Endodermal cell (in vitro differentiated cells): Measurements from ENCODE around the gene ANKLE2. TPM values are rescaled to one million over a fixed set of nuclear protein-coding genes. Genes with fewer than 3 reads are reported as not detected.

Experiments used
- DNase-seq: peaks from one replicate; pipeline ENCODE4 v3.0.0-alpha.2; 2017
- H3K27ac ChIP-seq: 2 replicates; pipeline ENCODE4 v1.5.1; 2013; ENCODE audit warnings: mild to moderate bottlenecking, low read depth, low read length, moderate library complexity
- H3K27me3 ChIP-seq: 2 replicates; pipeline ENCODE4 v1.6.1; 2013; ENCODE audit warnings: mild to moderate bottlenecking, low read length, moderate library complexity; ENCODE audit not compliant: insufficient read depth, control insufficient read depth, poor library complexity, severe bottlenecking
- H3K36me3 ChIP-seq: 2 replicates; pipeline ENCODE4 v1.7.0; 2013; ENCODE audit warnings: mild to moderate bottlenecking, low read length, moderate library complexity; ENCODE audit not compliant: control insufficient read depth, insufficient read depth
- H3K4me1 ChIP-seq: one replicate; pipeline ENCODE4 v1.7.0; 2013; ENCODE audit warnings: low read length; ENCODE audit not compliant: control insufficient read depth, insufficient read depth
- H3K4me3 ChIP-seq: 2 replicates; pipeline ENCODE4 v1.5.1; 2013; ENCODE audit warnings: mild to moderate bottlenecking, low read length, moderate library complexity
- H3K9ac ChIP-seq: 2 replicates; pipeline ENCODE4 v1.6.1; 2013; ENCODE audit warnings: mild to moderate bottlenecking, low read length, moderate library complexity; ENCODE audit not compliant: poor library complexity, severe bottlenecking; ENCODE audit errors: extremely low read depth
- H3K9me3 ChIP-seq: 2 replicates; pipeline ENCODE4 v1.6.1; 2013; ENCODE audit warnings: mild to moderate bottlenecking, low read length, moderate library complexity; ENCODE audit not compliant: control insufficient read depth
- H3K27ac Mint-ChIP-seq: 2 replicates; pipeline ENCODE4 v1.8.0; 2020; ENCODE audit warnings: mixed read lengths
- H3K27me3 Mint-ChIP-seq: 2 replicates; pipeline ENCODE4 v1.8.0; 2021; ENCODE audit warnings: mild to moderate bottlenecking, mixed read lengths; ENCODE audit not compliant: insufficient read depth
- H3K36me3 Mint-ChIP-seq: 2 replicates; pipeline ENCODE4 v1.8.0; 2020; ENCODE audit warnings: low read depth, mixed read lengths
- H3K4me1 Mint-ChIP-seq: 2 replicates; pipeline ENCODE4 v1.8.0; 2020; ENCODE audit warnings: mixed read lengths
- H3K4me3 Mint-ChIP-seq: 2 replicates; pipeline ENCODE4 v1.8.0; 2020; ENCODE audit warnings: mild to moderate bottlenecking, moderate library complexity, mixed read lengths
- H3K9me3 Mint-ChIP-seq: 2 replicates; pipeline ENCODE4 v1.8.0; 2020; ENCODE audit warnings: mild to moderate bottlenecking, mixed read lengths
- CTCF ChIP-seq: fragments of 200-600 bp; sonication (generic); conservative IDR thresholded peaks from 2 replicates; pipeline ENCODE4 v1.5.0; 2021; ENCODE audit warnings: antibody characterized with exemption, mild to moderate bottlenecking
- WGBS, 2 experiments: methylation state at CpG; one replicate each; pipeline versions ENCODE4 v1.1.5 to v1.1.7; 2013; ENCODE audit warnings: missing lambda C conversion rate in 2 of 2, mixed read lengths in 1 of 2; ENCODE audit not compliant: insufficient coverage in 1 of 2, insufficient read length in 1 of 2; 5-methylcytosine and 5-hydroxymethylcytosine counted together
- total RNA-seq, 2 donors: library from RNA; stranded (reverse); fragmentation: NEBNext Ultra II Directional in 1 of 2; extraction: Animal tissue kit (Norgen Biotek cat#: 25700) in 1 of 2; gene quantifications; 2 replicates in 1 of 2; 3 replicates in 1 of 2; pipeline ENCODE4 v1.2.1, GENCODE V29; 2021

The ANKLE2 gene
- total RNA-seq, 2 donors from 2014 or later = 87.8 to 88.5 TPM

GRCh38 chr12:132740652-132741051, 21.0 kb downstream of the ANKLE2 start:
- no peaks in the 10 kb centered on the region for H3K9me3 Mint-ChIP-seq
- TF ChIP-seq CTCF = no peak
- H3K27me3 Mint-ChIP-seq = no peaks in the 10 kb centered on the region
- Histone ChIP-seq H3K9ac (no peak overlapping the region), H3K27ac (no peak overlapping the region), H3K4me3 (no peak overlapping the region), H3K27me3 (no peaks in the 10 kb centered on the region), H3K4me1 (no peaks in the 10 kb centered on the region), H3K36me3 (peaks cover 92% of the 10 kb centered on the region), H3K9me3 (no peaks in the 10 kb centered on the region)
- peak overlapping the region; percentile 31 for H3K27ac Mint-ChIP-seq
- H3K4me3 Mint-ChIP-seq = no peak overlapping the region
- H3K36me3 Mint-ChIP-seq = peaks cover 89% of the 10 kb centered on the region
- H3K4me1 Mint-ChIP-seq = no peaks in the 10 kb centered on the region
- WGBS, 2 experiments = 94 to 95% methylated on average over 9 to 10 of the region's 11 CpGs
- peak; percentile 35 for DNase-seq

GRCh38 chr12:132740313-132740646, 21.4 kb downstream of the ANKLE2 start:
- peaks cover 92% of the 10 kb centered on the region for H3K36me3 ChIP-seq
- WGBS, 2 experiments = 91 to 97% methylated on average over 6 of the region's 6 CpGs

GRCh38 chr12:132739600-132740312, 21.9 kb downstream of the ANKLE2 start:
- no peak for TF ChIP-seq CTCF
- H3K27me3 ChIP-seq = no peaks in the 10 kb centered on the region
- H3K4me3 ChIP-seq = no peak overlapping the region
- H3K4me3 Mint-ChIP-seq = no peak overlapping the region
- no peaks in the 10 kb centered on the region for H3K4me1 ChIP-seq
- no peaks in the 10 kb centered on the region for H3K9me3 ChIP-seq
- H3K27ac ChIP-seq = no peak overlapping the region
- H3K36me3 Mint-ChIP-seq = peaks cover 88% of the 10 kb centered on the region
- no peak overlapping the region for H3K27ac Mint-ChIP-seq
- H3K36me3 ChIP-seq = peaks cover 92% of the 10 kb centered on the region
- peak; percentile 39 for DNase-seq
- 95 to 97% methylated on average over 19 of the region's 19 CpGs for WGBS, 2 experiments
- no peaks in the 10 kb centered on the region for H3K9me3 Mint-ChIP-seq
- H3K9ac ChIP-seq = no peak overlapping the region
- no peaks in the 10 kb centered on the region for H3K4me1 Mint-ChIP-seq
- H3K27me3 Mint-ChIP-seq = no peaks in the 10 kb centered on the region

More at GRCh38 chr12:132740313-132740646, 21.4 kb downstream of the ANKLE2 start:
- H3K27ac Mint-ChIP-seq = peak overlapping the region; percentile 31
- H3K9ac ChIP-seq = no peak overlapping the region
- no peaks in the 10 kb centered on the region for H3K27me3 Mint-ChIP-seq
- no peaks in the 10 kb centered on the region for H3K27me3 ChIP-seq
- H3K4me3 Mint-ChIP-seq = no peak overlapping the region
- no peak overlapping the region for H3K27ac ChIP-seq
- no peak for DNase-seq
- H3K4me1 Mint-ChIP-seq = no peaks in the 10 kb centered on the region
- peaks cover 89% of the 10 kb centered on the region for H3K36me3 Mint-ChIP-seq
- no peak overlapping the region for H3K4me3 ChIP-seq
- no peak for TF ChIP-seq CTCF
- H3K9me3 ChIP-seq = no peaks in the 10 kb centered on the region
- H3K9me3 Mint-ChIP-seq = no peaks in the 10 kb centered on the region
- H3K4me1 ChIP-seq = no peaks in the 10 kb centered on the region
